Fibroblast of the aortic adventitia (primary cell): ENCODE measurements around the gene GPC6. TPM values are rescaled to one million over a fixed set of nuclear protein-coding genes. Genes with fewer than 3 reads are reported as not detected.

Experiments
- DNase-seq: peaks from one replicate; pipeline ENCODE4 v3.0.0-alpha.2; 2010; ENCODE audit warnings: low read depth
- H3K4me3 ChIP-seq: 2 replicates; pipeline ENCODE4 v1.5.1; 2011; ENCODE audit warnings: low read depth, mild to moderate bottlenecking, control low read depth, low read length, moderate library complexity
- total RNA-seq: library from RNA; depleted of rRNA; stranded (reverse); fragments of >200 nt; gene quantifications from 2 replicates; pipeline ENCODE4 v1.2.3, GENCODE V29; 2012; ENCODE audit warnings: low replicate concordance
- TF ChIP-seq, protein P1 (sequence below): IDR thresholded peaks from 2 replicates; pipeline ENCODE4 v1.5.1; 2011; ENCODE audit warnings: mild to moderate bottlenecking, low read length, control low read depth, inconsistent platforms; ENCODE audit not compliant: insufficient read depth

Gene GPC6
- total RNA-seq, 1 donor: 92.6 TPM

DNA sequence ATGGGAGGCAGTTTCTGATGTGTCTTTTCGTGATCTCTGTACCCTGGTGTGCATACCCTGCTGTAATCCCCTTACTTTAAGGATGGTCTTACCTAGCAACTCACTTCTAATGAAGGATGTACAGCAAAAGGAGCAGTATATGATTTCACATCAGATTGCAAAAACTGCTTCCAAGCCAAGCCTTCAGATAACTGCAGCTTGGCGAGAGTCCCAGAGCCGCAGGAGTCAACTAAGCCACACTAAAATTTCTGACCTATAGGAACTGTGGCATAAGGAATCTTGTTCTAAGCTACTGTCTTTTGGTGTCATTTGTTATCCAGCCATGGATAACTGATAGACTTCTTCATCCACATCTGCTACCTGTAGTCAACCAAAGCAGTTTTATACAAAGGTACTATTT lies 496.7 kb downstream of the GPC6 start:
- H3K4me3 ChIP-seq: no peak overlapping the region
- DNase-seq: peak; percentile 45
- TF ChIP-seq, protein P1, sequence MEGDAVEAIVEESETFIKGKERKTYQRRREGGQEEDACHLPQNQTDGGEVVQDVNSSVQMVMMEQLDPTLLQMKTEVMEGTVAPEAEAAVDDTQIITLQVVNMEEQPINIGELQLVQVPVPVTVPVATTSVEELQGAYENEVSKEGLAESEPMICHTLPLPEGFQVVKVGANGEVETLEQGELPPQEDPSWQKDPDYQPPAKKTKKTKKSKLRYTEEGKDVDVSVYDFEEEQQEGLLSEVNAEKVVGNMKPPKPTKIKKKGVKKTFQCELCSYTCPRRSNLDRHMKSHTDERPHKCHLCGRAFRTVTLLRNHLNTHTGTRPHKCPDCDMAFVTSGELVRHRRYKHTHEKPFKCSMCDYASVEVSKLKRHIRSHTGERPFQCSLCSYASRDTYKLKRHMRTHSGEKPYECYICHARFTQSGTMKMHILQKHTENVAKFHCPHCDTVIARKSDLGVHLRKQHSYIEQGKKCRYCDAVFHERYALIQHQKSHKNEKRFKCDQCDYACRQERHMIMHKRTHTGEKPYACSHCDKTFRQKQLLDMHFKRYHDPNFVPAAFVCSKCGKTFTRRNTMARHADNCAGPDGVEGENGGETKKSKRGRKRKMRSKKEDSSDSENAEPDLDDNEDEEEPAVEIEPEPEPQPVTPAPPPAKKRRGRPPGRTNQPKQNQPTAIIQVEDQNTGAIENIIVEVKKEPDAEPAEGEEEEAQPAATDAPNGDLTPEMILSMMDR: no peak

- no peak for DNase-seq
- no peak overlapping the region for H3K4me3 ChIP-seq
- TF ChIP-seq, protein P1: no peak
These were observed 497.6 kb downstream of the GPC6 start for GRCh38 chr13:93724187-93724586.

DNA sequence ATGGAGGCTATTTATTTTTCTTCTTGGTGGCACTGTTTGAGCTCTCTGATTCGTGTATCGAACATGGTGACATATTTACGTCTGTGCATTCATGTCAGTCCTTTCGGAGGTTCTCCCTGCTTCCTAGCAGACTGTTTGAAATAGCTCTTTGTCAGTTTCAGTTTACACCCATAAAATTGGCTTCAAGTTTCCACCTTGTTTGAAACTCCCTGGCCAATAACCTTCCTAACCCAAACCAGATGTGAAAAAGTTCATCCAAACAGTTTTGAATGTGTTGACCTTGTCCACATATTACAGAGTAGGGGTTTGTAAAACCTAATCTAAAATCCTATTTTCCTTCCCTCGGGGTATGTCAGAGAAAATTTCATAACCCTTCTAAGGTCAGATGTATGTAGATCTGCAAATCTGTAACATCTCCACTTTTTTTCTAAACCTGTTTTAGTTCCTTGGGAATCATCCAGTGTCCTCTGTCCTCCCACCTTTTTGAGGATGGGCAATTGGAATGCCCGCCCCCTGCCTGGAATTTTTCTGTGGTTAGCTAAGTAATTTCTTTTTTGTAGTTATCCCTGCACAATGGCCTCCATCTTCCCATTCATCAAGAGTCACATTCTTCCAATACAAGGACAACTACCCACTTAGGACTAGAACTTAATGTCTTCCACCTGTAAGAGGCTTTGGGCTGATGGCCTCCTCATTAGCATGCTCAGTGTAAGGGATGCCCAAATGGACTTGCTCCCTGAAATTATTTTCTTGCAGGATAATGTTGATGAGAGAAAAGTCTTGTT lies 499.8 kb downstream of the GPC6 start:
- TF ChIP-seq, protein P1: no peak
- DNase-seq: peak; percentile 70
- peak overlapping the region; percentile 18 for H3K4me3 ChIP-seq

GRCh38 chr13:93727211-93728141 lies 500.9 kb downstream of the GPC6 start:
- TF ChIP-seq, protein P1: no peak
- H3K4me3 ChIP-seq: no peak overlapping the region
- DNase-seq: peak; percentile 53

- no peak overlapping the region for H3K4me3 ChIP-seq
- TF ChIP-seq, protein P1: no peak
- DNase-seq: no peak
These were observed 502.8 kb downstream of the GPC6 start for GRCh38 chr13:93729383-93729782.

GRCh38 chr13:93730780-93731179 lies 504.2 kb downstream of the GPC6 start:
- TF ChIP-seq, protein P1: no peak
- no peak overlapping the region for H3K4me3 ChIP-seq
- no peak for DNase-seq
